HG02623 (cell line): ENCODE data around the gene C2CD3.

Experiments
- ATAC-seq: cut with Tn5 transposase; IDR thresholded peaks from one replicate; pipeline ENCODE4 v1.9.1; 2021; ENCODE audit warnings: moderate library complexity; ENCODE audit not compliant: unreplicated experiment

Gene C2CD3

GRCh38 chr11:73983741-73984538 is 186.9 kb downstream of the C2CD3 start:
- ATAC-seq: no peak

- ATAC-seq: peak; percentile 59
Observed at GRCh38 chr11:73982990-73983740, 187.6 kb downstream of the C2CD3 start.

- peak; percentile 47 for ATAC-seq
Observed at GRCh38 chr11:73982595-73982989, 188.2 kb downstream of the C2CD3 start, which contains the start of gene UCP2. TSS of gene UCP2 (minus strand) at chr11:73982843. CDS start at chr11:73978378, 4,465 bp downstream.

DNA sequence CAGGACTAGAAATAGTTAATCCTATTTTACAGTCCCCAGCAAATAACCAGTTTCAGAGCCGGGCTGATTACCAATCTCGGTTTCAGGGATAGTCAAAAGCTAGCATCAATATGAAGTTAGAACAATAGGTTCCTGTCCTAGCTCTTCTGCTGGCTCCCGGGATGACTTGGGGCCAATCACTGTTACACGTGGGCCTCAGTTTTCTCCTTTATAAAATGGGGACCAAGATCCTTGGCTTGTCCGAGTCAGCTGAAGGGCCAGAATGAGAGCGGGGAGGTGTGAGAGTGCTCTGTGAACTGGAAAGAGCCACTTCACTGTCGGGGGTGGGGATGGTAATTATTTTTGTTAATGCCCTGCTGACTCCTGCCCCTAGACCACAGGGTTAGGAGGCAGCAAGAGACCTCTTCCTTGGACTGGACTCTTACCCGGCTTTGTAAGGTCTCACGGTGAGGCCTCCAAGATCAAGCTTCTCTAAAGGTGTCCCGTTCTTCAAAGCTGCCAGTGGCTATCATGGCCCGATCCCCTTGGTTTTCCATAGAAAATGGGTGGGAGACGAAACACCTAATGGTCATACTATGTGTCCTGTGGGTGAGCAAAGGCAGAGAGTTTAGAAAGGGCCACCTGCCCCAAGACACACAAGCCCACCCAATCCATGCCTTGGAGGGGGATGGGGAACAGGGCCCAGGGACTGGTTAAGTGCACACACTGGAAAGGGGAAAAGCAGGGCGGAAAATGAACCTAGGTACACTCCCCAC is 189.6 kb downstream of the C2CD3 start:
- ATAC-seq: no peak

- peak; percentile 39 for ATAC-seq
Observed at GRCh38 chr11:73980001-73980961, 190.5 kb downstream of the C2CD3 start.

GRCh38 chr11:73978576-73979086 is 192.2 kb downstream of the C2CD3 start:
- no peak for ATAC-seq

DNA sequence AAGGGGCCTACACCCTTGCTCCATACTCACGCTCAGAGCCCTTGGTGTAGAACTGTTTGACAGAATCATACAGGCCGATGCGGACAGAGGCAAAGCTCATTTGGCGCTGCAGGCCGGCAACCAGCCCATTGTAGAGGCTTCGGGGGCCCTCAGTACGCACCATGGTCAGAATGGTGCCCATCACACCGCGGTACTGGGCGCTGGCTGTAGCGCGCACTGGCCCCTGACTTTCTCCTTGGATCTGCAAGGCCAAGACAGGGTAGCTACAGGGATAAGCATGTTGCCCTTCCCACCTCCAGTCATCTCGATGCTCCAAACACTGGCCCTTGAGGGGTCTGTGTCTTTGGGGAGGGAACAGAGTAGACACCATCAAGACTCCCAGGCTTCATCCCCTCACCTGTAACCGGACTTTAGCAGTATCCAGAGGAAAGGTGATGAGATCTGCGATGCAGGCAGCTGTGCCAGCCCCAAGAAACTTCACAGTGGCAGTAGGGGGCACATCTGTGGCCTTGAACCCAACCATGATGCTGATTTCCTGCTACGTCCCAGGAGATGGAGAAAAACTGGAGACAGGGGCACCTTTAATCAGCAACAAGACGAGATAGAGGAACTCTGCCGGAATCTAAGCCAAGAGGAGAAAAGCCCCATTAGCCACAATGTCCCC is 192.8 kb downstream of the C2CD3 start:
- ATAC-seq: no peak

- no peak for ATAC-seq
Observed at GRCh38 chr11:73976451-73977151, 194.2 kb downstream of the C2CD3 start.

GRCh38 chr11:73975479-73975757 is 195.4 kb downstream of the C2CD3 start:
- ATAC-seq: no peak

DNA sequence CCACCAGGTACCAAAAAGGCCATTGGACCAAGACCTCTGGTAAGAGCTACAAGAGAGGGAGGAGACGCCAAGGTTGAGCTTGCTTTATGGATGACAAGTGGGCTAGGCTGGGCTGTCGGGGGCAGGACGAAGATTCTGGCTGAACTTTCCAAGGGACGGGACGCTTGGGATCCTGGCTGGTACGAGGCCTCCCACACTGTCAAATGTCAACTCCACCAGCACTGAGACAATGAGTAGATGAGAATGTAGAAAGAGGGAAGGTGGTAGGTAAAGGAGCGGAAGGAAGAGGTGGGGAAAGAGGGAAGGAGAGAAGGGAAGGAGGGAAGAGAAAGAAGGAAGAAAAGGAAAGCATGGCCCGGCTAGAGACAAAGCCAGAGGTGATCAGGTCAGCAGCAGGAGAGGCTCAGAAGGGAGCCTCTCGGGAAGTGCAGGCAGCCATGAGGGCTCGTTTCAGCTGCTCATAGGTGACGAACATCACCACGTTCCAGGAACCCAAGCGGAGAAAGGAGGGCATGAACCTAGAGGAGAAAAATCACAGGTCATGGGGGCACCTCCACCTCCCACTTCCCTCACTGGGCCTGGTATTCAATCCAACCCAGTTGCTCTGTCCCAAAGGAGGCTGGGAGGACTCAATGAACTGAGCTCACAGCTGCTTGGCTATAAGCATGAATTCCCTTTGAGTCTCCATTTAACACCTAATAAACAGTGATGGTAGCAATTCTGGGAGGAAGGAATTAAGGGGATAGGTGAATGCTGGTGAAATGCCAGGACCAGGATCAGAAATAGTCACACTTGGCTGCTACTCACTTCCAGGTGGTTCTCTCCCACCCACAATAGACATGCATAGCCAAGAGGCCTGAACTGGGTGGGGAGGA is 196.0 kb downstream of the C2CD3 start:
- no peak for ATAC-seq

DNA sequence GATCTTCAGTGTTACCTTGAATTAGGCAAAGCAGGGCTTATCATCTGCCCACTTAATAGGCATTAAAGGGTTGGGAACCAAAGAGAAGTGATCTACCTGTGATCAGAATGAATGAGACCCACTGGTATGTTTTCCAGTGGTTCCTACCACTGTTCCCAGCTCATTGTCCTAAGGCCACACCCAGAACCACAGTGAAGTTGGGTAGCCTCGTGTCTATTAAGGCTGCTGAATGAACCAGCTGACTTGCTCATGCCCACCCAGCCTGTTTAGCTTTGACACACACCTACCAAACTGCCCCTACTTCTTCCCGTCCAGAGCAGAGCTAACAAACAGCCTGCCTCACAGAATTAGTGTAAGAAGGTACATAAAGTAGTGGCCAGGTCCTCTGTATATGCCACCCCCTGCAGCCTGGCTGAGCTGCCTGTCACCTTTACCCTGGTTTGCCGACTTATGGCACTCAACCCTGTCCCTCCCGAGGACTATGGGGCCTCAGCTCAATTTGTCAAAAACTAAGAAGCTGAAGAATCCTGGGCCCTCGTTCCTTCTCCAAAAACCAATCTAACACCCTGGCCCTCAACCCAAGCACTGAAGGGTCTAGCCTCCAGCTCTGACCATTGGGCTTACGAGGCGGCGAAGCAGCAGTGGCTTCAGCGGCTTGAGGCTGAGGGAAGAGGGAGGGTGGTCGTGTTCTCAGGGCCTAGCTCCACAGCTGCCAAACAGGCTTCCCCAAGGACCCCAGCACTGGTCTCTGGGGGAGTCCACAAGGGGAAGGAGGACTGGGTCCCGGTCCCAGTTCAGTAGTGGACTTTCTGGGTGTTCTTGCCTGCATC is 198.0 kb downstream of the C2CD3 start:
- ATAC-seq: no peak

DNA sequence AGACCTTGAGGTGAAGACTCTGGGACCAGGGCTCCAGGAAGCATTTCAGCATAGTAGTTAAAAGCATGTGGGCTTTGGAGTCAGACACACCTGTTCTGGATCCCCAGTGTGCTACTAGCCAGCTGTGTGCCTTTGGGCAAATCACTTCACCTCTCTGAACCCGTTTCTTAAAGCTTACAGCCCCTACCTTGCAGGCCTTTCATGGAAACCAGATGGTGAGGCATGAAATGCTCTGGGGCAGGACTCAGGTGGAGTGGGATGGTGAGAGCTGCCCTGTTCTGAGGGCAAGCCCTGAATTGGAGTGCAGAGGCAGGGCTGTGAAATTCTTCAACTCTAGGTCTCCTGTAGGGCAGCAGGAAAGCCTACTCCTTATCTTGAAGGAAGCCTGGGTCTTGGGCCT is 198.6 kb downstream of the C2CD3 start:
- ATAC-seq: no peak

- no peak for ATAC-seq
Observed at GRCh38 chr11:73971175-73971719, 199.6 kb downstream of the C2CD3 start.

DNA sequence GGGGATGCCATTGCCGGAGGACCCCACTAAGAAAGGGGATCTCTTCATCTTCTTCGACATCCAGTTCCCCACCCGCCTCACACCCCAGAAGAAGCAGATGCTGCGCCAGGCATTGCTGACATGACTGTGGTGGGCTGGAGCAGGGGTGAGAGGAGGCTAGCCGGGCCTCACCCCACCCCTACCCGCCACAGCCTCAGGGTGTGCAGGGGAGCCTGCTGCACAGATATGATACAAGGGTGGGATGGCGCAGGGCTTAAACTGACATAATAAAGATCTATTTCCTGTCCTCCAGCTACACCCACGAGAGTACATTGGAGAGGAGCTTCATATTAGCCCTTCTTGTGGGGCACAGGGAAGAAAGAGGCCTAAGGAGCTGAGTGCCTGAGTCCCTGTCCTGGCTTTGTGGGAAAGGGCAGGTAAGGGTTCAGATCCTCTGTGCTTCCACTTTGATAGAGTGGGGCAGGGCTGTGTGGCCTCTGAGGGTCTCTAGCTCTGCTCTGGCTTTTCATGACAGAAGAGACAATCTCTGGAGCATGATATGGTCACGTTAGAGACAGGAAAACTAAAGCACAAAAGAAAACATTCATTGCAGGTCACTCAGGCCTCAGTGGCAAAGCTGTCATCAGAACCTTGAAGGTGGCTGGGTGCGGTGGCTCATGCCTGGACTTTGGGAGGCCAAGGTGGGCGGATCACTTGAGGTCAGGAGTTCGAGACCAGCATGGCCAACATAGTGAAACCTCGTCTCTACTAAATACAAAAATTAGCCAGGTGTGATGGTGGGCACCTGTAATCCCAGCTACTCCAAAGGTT is 200.6 kb downstream of the C2CD3 start:
- ATAC-seq: no peak

GRCh38 chr11:73969091-73969490 is 201.7 kb downstream of the C2CD3 start:
- ATAC-seq: no peak

DNA sequence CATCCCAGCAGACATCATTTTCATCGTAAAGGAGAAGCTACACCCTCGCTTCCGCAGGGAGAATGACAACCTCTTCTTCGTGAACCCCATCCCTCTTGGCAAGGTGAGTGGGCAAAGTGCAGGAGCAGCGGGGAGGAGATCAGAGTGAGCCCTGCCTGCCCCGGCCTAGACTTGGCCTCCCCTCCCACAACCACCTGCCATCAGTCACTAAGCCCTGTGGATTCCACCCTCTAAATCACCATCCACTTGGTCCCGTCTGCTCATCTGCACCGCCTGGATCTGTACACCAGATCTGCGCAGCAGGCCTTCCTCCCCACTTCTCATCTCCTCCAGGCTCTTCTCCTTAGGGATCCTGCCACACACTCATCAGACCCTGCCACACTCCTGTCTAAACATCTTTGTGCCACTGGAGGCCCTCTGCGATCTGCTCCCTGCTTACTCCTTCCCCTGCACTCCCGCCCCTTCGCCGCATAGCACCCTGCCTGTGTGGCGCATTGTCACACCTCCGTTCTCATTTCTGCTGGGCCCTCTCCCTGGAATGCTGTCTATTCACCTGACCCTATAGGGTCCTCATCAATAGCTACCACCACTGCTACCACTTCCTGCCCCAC is 202.3 kb downstream of the C2CD3 start:
- no peak for ATAC-seq
